Effector CD8-positive, alpha-beta T cell (primary cell): Measurements from ENCODE around the gene IL16.

Experiments used
- DNase-seq: peaks from one replicate; lab custom pipeline; 2025; lab: John Stamatoyannopoulos, UW

IL16 gene

GRCh38 chr15:81275711-81276392, 79.2 kb downstream of the IL16 start:
- DNase-seq = no peak

- no peak for DNase-seq
Measured at GRCh38 chr15:81276967-81277366, 80.3 kb downstream of the IL16 start.

- DNase-seq = no peak
Measured at GRCh38 chr15:81277851-81278250, 81.2 kb downstream of the IL16 start.

- DNase-seq = no peak
Measured at GRCh38 chr15:81278306-81279029, 81.8 kb downstream of the IL16 start.

- DNase-seq = no peak
Measured at GRCh38 chr15:81279621-81280485, 83.2 kb downstream of the IL16 start.

- no peak for DNase-seq
Measured at GRCh38 chr15:81280696-81281455, 84.2 kb downstream of the IL16 start.

- DNase-seq = no peak
Measured at GRCh38 chr15:81281456-81281735, 84.7 kb downstream of the IL16 start.

GRCh38 chr15:81281766-81282605, 85.3 kb downstream of the IL16 start:
- DNase-seq = no peak

- no peak for DNase-seq
Measured at GRCh38 chr15:81282606-81282895, 85.9 kb downstream of the IL16 start.

- no peak for DNase-seq
Measured at GRCh38 chr15:81282911-81283310, 86.2 kb downstream of the IL16 start.

GRCh38 chr15:81284256-81285031, 87.8 kb downstream of the IL16 start:
- no peak for DNase-seq

GRCh38 chr15:81285461-81285860, 88.8 kb downstream of the IL16 start:
- no peak for DNase-seq

GRCh38 chr15:81286621-81287121, 90.0 kb downstream of the IL16 start:
- DNase-seq = no peak

GRCh38 chr15:81288040-81288439, 91.4 kb downstream of the IL16 start:
- no peak for DNase-seq

- no peak for DNase-seq
Measured at GRCh38 chr15:81288616-81289015, 91.9 kb downstream of the IL16 start.

- DNase-seq = no peak
Measured at GRCh38 chr15:81289910-81290309, 93.2 kb downstream of the IL16 start.

GRCh38 chr15:81291916-81292522, 95.3 kb downstream of the IL16 start:
- no peak for DNase-seq

GRCh38 chr15:81292523-81293001, 95.9 kb downstream of the IL16 start:
- DNase-seq = peak; percentile 22

- DNase-seq = peak; percentile 55
Measured at GRCh38 chr15:81293728-81294515, 97.2 kb downstream of the IL16 start.
